Measurements from ENCODE around the gene UST.

DNA sequence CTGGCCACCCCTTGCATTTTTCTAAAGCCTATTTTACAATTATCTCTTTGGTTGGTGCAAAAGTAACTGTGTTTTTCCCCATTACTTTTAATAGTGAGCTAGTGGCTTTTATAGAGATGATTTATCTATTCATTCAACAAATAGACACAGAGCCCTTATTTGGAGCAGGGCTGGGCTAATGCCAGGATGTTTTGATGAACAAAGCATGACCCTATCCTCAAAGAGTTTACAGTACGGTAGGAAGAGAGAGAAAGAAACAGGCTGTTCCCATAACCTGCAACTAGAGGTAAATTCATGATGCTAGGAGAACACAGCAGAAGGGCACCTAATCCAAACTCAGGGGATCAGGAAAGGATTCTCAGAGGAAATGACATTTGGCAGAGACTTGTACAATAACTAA lies 37.3 kb upstream of the UST start:
- TF ChIP-seq CTCF (IDR thresholded peaks at IDR 0.05; ENCODE audit: low read depth, low read length, poor library complexity, severe bottlenecking) = no peak
- no peak for TF ChIP-seq EZH2phosphoT487 (IDR thresholded peaks at IDR 0.05; ENCODE audit: borderline replicate concordance, low read length)
